Amniotic epithelial cell (primary cell): Measurements from ENCODE around the gene RAB1B.
"Not testable (repeated sequence)": the region's sequence is repeated elsewhere in the genome, so short reads cannot be mapped to it uniquely, and the experiment has no call there.

Source experiments
- DNase-seq: peaks from one replicate; pipeline ENCODE4 v3.0.0-alpha.2; 2010; ENCODE audit warnings: low read depth

Gene RAB1B

DNA sequence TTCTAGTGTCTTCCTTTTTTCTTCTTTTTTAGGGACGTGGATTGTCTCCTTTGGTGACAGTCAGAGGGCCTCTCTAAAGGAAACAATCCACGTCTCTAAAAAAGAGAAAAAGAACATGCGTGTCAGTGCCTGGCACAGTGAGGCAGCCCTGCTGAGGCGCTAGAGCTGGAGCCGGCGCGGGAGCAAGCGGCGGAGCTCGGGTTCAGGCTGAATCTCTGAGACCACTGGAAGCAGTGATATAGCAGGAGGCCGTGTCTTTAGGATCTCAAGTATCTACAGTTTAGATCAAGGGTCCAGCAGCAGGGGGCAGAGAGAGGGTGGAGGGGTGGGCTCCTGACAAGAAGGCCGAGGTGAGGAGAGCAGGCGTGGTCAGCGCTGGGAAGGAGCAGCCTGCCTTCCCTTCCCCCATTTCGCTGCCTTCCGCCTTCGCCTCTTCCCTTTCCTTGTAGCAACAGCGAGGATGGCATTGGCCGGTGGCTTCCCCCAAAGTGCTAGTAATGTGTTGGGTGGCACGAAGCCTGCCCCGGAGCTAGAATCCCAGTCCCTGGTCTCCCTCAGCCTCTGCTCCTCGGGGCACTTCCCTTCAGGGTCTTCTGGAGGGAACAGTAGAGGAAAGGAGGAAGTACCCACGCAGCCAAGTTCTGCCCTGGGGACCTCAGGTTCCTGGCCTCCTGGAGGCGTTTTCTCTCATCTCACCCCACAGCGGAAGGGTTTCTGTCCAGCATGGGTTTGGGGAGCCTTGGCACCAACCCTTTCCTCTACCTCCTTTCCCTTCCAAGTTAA lies 28.2 kb upstream of the RAB1B start:
- DNase-seq = no peak

DNA sequence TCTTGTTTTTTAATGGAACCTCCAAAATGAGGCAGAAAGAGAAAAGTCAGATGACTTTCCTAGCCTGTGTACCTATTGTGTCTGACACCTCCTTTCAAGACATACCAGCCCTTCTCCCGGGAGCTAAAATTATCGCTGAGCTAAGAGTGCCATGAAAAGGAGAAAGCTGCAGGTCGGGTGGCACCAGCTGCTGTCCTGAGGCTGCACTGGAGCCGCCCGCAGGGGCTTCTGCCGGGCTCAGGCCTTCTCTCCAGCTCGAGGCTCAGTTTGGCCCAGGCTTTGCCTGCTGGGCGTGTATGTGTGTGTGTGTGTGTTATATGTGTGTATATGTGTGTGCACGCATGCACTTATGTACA lies 27.7 kb upstream of the RAB1B start:
- DNase-seq = no peak

DNA sequence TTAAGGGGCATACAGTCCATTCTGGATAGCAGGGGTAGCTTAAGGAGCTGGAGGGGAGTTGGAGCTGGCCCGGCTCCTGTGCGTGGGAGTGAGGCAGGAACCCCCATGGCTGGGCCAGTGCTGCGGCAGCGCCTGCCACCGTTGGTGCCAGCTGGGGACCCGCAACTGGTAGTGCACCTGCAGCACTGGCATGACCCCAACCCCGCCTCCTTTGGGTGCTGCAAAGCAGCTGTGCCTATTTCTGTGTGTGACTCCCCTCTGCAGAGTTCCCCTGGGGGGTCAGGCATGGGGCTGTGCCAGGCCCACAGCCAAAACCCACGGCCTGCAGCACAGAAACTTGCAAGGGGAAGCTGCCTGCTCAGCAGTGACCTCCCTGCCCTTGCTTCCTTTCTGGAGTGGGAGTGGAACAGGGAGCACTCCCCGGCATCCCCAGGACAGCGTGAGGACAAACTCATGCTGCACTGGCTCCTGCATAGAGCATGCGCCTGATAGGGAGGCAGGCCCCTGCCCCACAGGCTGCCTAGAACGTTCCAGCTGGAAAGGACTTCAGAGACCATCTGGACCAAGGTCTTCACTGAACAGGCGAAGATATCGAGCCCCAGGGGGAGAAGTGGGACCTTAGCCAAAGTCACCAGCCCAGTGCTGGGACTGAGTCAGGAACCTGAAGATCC lies 26.2 kb upstream of the RAB1B start:
- no peak for DNase-seq

DNA sequence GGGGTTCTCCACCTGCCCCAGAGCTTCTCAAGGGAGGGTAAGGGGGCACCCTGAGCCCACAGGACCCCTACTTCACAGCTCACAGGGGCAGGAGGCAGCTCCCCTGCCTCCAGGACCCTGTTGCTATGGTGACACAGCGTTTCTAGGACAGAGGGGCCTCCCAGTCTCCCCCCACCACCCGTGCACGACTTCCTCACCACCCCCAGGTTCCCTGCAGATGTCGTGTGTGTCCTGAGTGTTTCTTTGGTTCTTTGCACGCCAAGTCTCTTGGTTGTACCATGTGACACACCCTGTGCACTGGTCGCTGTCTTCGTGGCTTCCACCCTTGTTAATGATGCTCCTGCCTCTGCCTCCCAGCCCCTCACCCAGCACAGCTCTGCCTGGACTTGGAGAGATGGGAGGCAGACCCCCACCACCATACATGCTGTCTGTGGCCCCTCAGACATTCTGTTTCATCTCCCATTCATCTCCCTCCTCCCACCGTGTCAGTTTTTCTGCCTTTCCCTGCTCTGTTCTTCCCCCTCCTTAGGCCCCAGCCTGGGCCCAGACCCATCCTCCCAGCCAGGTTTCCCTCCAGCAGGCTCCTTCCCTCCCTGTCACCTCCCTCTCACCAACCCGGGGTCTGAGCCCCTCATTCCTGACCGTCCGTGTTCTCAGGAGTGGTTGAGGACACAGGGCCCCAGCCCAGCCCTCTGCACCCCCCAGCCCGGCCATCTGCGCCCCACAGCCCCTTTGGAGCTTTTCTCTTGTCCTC lies 24.5 kb upstream of the RAB1B start:
- no peak for DNase-seq

DNA sequence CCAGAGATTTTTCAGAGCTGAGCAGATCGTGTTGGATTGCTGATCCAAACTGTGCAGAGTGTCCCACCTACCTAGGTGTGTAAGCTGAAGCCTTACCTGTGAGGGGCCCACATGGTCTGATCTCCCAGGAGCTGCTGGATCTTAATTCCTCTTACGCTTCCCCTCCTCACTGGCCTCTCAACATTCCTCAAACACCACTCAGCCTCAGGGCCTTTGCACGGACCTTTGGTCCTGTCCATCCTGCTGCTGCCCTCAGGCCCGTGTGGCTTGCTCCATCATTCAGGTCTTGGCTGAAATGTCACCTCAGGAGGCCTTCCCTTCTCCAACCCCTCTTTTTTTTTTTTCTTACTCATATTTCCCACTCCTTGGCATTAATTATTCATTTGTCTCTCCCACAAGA lies 21.1 kb upstream of the RAB1B start:
- DNase-seq = no peak

DNA sequence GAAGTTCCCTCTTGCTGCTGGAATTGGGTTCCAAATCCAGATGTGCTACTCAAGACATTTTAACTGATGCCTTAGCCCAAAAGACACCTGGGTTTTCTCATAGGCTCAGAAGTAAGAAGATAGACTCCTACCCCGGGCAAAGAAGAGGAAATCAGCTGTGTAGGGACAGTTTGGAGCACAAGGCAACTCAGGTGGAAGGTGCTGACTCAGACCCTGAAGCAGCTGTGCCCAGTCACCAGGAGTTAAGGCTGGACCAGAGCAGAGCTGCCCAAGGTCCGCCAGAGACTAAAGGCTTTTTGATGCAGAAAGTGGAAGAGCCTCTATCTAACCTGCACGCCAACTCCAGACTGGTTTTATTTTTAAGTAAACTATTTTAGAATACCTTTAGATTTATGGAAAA lies 20.6 kb upstream of the RAB1B start:
- DNase-seq = no peak

DNA sequence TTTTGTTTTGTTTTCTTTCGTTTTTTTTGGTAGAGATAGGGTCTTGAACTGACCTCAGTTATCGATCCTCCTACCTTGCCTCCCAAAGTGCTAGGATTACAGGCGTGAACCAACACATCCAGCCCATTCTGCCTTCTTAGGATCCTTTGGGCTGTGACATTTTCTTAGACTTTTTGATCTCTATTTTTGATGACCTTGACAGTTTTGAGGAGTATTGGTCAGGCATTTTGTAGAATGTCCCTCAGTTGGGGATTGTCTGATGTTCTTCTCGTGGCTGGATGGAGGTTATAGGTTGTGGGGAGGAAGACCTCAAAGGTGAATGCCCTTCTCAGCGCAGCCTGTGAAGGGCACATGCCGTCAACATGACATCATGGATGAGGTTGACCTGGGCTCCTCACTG lies 19.5 kb upstream of the RAB1B start:
- DNase-seq = no peak

DNA sequence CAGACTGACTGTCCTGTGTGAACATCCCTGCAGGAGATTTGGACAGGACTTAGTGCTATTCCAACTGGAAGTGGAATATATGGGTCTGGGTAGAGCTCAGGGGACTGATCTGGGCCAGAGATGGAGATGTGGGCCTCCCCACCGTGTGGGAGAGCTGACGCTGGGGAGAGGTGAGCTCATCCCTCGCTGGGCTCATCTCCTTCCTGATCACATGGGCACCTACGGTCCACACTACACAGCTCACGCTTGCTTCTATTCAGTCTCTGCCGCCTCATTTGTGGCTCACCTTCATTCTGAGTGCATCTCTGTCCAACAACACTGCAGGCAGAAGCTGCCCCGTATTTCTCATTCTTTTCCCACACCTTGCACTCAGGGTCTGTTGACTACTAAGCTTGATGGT lies 16.6 kb upstream of the RAB1B start:
- no peak for DNase-seq

DNA sequence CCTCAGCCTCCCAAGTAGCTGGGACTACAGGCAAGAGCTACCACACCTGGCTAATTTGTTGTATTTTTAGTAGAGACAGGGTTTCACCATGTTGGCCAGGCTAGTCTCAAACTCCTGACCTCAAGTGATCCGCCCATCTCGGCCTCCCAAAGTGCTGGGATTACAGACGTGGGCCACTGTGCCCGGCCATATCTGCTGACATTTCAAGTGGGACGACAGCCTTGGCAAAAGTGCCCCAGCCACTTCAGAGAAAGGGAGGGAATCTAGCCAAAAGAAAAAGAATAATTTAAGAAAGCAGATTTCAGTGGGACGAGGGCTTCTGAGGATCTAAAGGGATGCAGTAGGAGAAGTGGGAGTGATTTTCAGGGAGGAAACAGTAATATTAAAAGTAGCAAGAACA lies 15.4 kb upstream of the RAB1B start:
- DNase-seq = not testable (repeated sequence)

DNA sequence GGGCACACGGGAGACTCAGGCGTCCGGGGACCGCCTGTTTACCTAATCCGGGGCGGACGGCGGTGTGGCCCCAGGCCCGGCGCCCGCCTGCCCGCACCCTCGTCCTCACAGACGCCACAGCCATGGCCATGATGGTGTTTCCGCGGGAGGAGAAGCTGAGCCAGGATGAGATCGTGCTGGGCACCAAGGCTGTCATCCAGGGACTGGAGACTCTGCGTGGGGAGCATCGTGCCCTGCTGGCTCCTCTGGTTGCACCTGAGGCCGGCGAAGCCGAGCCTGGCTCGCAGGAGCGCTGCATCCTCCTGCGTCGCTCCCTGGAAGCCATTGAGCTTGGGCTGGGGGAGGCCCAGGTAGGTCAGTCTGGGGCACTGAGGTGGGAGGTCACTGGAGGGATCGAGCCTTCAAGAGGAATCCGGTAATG lies 10.0 kb upstream of the RAB1B start:
- DNase-seq = no peak

DNA sequence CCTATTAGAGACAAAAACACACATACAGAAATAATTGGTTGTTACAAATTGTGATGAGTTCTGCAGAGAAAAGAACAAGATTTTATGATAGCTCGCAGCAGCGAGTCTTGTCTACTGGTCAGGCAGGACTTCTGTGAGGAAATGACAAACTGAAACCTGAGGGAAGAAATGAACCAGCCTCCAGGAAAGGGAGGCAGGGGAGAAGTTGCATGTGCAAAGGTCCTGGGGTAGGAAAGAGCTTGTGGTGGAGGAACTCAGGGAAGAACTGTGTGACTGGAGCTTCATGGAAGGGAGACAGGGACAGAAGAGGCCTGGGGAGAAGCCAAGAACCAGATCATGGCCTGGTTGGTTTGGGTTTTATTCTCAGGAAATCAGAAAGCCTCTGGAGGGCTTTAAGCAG lies 9.2 kb upstream of the RAB1B start:
- DNase-seq = no peak

DNA sequence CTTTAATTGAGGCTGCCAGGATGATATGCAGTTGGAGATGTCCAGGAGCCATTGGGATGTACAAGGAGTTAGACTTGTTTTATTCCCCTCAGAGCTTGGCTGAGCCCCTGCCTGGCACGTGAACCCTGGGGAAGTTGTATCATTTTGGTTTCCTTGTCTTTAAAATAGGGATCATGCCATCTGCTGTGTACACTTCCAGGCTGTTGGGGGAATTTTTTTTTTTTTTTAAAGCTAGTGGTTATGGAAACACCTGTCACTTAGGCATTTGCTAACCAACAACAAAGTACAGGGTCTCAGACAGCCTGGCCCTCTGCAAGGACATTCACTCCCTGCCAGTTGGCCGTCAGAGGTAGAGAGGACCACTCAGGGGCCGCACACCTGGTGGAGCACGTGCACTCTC lies 8.5 kb upstream of the RAB1B start:
- DNase-seq = no peak

DNA sequence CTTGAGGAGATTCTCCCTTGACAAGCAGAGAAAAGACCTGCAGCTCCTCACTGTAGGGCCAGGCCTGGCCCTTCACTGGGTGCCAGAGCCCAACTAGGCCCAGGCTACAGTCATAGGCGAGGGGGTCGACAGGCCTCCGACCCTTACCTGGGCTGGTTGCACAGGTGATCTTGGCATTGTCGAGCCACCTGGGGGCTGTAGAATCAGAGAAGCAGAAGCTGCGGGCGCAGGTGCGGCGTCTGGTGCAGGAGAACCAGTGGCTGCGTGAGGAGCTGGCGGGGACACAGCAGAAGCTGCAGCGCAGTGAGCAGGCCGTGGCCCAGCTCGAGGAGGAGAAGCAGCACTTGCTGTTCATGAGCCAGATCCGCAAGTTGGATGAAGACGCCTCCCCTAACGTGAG lies 6.9 kb upstream of the RAB1B start:
- DNase-seq = no peak

DNA sequence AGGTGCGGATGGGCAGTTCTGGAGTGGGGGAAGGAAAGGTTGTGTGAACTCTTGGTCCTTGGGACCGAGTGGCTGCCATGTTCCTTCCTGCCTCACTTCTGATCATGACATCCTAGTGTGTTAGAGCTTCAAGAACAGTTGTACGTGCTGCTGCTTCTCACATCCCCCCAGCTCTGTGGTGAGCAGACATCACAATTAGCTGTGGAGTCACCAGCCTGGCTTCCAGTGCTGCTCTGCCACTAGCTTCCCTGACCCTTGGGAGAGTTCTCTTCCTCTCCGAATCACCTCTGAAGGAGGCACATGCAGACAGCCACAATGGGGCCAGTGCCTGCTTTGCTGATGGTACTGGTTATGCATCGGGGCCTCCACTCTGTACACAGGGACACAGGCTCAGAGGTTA lies 6.2 kb upstream of the RAB1B start:
- no peak for DNase-seq

DNA sequence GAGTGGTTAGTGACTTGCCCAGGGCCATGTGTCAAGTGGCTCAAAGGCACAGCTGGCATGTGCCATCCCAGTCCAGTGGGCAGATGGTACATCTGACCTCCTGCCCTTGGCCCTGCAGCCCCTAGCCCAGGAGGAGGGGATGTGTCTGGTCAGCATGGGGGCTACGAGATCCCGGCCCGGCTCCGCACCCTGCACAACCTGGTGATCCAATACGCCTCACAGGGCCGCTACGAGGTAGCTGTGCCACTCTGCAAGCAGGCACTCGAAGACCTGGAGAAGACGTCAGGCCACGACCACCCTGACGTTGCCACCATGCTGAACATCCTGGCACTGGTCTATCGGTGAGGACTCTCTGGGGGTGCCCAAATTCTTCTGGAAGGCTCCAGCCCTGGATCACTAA lies 5.7 kb upstream of the RAB1B start:
- DNase-seq = no peak

DNA sequence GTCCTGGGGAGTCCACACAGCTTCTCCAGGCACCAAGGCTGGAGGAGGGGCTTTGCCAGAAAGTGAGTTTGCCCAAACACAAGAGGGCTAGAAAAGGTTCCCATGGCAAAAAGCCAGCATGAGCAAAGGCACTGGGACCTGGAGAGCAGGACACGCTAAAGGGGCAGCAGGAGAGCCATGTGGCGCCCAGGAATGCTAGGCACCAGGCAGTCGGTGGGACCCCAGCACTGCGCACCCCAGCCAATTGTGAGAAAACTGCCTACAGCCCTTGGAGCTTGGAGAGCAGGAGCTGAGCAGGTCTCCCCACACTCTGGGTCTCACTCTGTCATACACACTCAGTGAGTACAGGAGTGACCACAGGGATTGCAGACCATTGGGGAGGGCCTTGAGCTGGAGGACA lies 5.2 kb upstream of the RAB1B start:
- no peak for DNase-seq

DNA sequence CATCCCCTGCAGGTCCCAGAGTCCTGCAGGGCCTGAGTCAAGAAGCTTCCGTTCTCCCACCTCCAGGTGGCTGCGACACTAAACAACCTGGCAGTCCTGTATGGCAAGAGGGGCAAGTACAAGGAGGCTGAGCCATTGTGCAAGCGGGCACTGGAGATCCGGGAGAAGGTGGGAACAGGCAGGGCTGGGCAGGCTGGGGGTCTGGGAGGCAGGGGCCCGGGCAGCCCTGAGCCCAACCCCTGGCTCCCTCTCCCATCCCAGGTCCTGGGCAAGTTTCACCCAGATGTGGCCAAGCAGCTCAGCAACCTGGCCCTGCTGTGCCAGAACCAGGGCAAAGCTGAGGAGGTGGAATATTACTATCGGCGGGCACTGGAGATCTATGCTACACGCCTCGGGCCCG lies 4.7 kb upstream of the RAB1B start:
- DNase-seq = no peak

DNA sequence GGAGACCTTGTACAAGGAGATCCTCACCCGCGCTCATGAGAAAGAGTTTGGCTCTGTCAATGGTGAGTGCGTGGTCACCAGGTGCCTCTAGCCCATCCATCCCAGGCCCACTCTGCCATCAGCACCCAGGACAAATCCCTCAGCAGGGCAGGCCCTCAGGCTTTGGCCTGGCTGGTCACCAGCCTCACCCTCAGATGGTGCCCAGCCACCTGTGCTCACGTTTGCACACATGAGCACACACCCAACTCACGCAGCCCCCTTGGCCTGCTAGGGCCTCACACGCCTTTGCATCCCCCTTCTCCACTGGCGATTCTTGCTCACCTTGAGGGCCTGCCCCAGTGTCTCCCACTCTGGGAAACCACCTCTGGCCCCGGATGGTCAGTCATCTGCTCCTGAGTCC lies 4.1 kb upstream of the RAB1B start:
- no peak for DNase-seq

DNA sequence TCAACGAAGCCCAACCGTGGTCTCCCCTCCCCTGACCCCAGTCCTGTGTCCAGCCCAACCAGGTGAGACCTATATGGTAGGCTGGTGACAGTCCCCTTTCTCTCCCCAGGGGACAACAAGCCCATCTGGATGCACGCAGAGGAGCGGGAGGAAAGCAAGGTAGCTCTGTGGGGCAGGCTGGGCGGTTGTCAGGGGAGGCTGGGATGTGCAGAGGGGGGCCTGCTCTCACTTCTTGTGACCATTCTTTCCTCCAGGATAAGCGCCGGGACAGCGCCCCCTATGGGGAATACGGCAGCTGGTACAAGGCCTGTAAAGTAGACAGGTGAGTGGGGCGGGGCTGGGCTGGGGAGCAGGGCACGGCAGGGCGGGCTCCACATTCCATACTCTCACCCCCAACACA lies 3.5 kb upstream of the RAB1B start:
- no peak for DNase-seq

DNA sequence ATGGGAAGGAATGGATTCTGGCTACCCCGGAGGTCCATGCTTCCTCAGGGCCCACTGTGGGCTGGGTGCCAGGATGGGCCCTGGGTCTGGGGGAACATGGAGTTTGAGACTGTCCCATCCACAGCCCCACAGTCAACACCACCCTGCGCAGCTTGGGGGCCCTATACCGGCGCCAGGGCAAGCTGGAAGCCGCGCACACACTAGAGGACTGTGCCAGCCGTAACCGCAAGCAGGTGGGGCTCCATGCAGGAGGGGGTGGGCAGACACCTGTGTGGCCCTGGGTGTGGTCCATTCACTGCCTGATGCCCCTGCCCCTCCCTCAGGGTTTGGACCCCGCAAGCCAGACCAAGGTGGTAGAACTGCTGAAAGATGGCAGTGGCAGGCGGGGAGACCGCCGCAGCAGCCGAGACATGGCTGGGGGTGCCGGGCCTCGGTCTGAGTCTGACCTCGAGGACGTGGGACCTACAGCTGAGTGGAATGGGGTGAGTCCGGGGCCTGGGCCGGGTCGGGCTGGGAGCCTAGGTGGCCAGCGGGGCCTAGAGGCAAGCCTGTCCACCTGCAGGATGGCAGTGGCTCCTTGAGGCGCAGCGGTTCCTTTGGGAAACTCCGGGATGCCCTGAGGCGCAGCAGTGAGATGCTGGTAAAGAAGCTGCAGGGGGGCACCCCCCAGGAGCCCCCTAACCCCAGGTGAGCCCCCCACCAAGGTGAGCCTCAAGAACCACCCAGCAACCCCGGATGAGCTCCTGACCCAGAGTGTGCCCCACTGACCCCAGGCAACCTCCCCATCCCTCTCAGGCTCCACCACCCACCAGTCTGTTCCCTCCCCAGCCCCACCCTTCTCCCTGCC lies 2.7 kb upstream of the RAB1B start:
- no peak for DNase-seq

DNA sequence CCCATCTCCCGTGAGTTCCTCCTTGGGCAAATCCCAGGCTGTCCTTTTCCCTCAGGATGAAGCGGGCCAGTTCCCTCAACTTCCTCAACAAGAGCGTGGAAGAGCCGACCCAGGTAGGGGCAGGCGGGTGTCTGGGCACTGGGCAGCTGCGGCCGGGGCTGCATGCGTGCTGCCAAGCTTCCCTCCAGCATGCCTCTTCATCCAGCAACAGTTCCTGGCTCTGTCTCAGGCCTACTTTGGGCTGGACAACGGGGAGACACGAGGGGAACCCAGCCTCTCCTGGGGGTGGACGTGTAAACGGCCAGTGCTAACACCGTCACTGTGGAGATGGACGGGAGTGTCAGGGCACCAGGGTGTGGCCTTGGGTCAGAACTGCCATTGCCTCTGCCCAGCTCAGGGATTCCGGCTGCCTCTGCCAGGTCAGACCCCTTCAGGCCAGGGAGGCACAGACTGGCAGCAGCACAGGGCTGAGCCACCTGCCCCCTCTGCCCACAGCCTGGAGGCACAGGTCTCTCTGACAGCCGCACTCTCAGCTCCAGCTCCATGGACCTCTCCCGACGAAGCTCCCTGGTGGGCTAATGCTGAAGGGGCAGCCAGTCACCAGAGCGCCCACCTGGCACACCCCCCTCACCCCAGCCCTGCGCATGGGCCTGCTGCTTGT lies 1.9 kb upstream of the RAB1B start:
- DNase-seq = no peak

DNA sequence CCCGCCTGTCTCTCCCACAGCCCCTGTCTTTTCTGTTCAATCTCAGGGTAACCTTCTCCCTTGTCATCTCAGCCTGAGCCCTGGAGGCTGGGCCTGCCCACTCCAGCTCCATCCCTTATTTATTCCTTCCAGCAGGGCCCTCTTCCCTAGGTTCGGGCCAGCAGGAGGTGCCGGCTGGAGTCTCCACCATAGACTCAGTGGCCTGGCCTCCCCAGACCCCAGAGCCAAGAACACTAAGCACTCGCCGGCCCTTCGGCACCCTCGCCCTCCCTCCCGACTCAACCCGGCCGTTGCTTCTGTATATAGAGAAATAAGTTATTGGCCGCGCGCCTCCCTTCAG lies 1.4 kb upstream of the RAB1B start:
- DNase-seq = no peak
